ENCODE measurements around the gene KCNQ1. TPM values are rescaled to one million over a fixed set of nuclear protein-coding genes. Genes with fewer than 3 reads are reported as not detected.

KCNQ1 gene
- total RNA-seq, 2 donors from 2014 or later: 4.4 to 25.3 TPM

DNA sequence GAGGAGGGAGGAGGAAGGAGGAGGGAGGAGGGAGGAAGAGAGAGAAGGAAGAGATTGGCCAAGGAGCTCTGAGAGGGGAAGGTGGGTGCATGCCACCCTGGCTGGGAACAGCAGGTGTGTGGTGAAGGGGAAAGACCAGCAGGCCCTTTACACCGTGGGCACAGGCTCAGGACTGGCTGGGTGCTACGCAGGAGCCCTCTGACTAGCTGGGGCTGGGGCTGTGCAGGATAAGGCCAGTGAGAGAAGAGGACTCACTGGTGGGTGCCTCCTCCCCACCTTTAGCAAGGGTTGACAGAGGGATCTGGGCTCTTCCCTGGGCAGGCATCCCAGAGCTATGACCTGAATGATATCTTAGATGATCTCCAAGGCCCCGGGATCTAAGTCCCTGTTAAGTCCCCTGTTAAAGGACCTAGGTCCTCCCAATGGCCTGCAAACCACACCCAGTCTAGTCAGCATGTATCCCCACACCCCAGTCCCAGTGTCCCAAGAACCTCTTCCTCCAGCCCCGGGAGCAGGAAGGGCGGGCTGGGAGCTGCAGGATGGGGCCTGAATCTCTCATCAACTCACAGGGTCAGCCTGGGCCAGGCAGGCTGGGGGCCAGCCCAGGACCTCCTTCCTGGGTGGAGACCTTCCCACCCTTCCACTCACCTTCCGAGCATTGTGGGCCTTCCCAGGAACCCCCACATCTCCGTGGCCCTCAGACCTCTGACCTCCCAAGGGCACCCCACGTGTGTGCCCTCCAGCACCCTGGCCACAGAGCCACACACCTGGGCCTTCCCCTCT lies 385.4 kb downstream of the KCNQ1 start:
- ATAC-seq (ENCODE audit: insufficient number of reproducible peaks, low FRiP score, low read depth) (no peak), DNase-seq (ENCODE audit: low spot score) (no peak)
- H3K36me3 ChIP-seq: no peaks in the 10 kb centered on the region
- peaks cover 4% of the 10 kb centered on the region for H3K9me3 ChIP-seq
- peaks cover 12 to 17% of the 10 kb centered on the region in 2 donors for H3K4me1 ChIP-seq (ENCODE audit: control insufficient read depth in 1 of 2, low read depth in 2 of 2)
- no peak overlapping the region for H3K4me3 ChIP-seq
- no peak overlapping the region for H3K27ac ChIP-seq
- no peak for TF ChIP-seq CTCF (IDR thresholded peaks at IDR 0.05)
- H3K27me3 ChIP-seq (replicated peaks; ENCODE audit: insufficient read depth): no peaks in the 10 kb centered on the region

DNA sequence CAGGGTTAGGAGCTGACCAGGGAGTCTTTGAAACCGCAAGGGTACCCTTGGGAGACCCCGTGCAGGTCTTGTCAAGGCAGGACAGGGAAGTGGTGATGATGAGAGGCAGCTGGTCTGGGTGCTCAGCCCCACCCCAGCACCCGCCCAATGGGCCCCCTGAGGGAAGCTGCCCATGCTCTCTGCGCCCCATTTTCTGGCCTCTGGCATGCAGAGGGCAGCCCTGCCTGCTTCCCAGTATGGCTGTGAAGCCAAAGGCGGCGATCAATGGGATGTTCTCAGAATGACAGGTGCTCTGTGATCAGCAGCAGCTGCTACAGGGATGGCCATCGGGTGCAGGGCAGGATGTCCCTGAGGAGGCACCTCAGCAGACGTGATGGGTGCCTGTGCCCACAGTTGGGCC lies 386.1 kb downstream of the KCNQ1 start:
- DNase-seq (ENCODE audit: low spot score) (no peak), ATAC-seq (ENCODE audit: insufficient number of reproducible peaks, low FRiP score, low read depth) (no peak)
- H3K36me3 ChIP-seq: no peaks in the 10 kb centered on the region
- no peak for TF ChIP-seq CTCF (IDR thresholded peaks at IDR 0.05)
- H3K4me1 ChIP-seq (ENCODE audit: control insufficient read depth in 1 of 2, low read depth in 2 of 2): peaks cover 5 to 10% of the 10 kb centered on the region in 2 donors
- H3K27me3 ChIP-seq (replicated peaks; ENCODE audit: insufficient read depth): no peaks in the 10 kb centered on the region
- H3K4me3 ChIP-seq: no peak overlapping the region
- H3K9me3 ChIP-seq: peaks cover 4% of the 10 kb centered on the region
- H3K27ac ChIP-seq: no peak overlapping the region

- DNase-seq (ENCODE audit: low spot score) (no peak), ATAC-seq (ENCODE audit: insufficient number of reproducible peaks, low FRiP score, low read depth) (no peak)
- no peak for TF ChIP-seq CTCF (IDR thresholded peaks at IDR 0.05)
- H3K27me3 ChIP-seq (replicated peaks; ENCODE audit: insufficient read depth): no peaks in the 10 kb centered on the region
- no peak overlapping the region for H3K4me3 ChIP-seq
- H3K9me3 ChIP-seq: peaks cover 4% of the 10 kb centered on the region
- H3K36me3 ChIP-seq: no peaks in the 10 kb centered on the region
- no peak overlapping the region for H3K27ac ChIP-seq
- H3K4me1 ChIP-seq (ENCODE audit: control insufficient read depth in 1 of 2, low read depth in 2 of 2): no peaks in the 10 kb centered on the region
Measured at GRCh38 chr11:2831781-2832532, 387.1 kb downstream of the KCNQ1 start.

DNA sequence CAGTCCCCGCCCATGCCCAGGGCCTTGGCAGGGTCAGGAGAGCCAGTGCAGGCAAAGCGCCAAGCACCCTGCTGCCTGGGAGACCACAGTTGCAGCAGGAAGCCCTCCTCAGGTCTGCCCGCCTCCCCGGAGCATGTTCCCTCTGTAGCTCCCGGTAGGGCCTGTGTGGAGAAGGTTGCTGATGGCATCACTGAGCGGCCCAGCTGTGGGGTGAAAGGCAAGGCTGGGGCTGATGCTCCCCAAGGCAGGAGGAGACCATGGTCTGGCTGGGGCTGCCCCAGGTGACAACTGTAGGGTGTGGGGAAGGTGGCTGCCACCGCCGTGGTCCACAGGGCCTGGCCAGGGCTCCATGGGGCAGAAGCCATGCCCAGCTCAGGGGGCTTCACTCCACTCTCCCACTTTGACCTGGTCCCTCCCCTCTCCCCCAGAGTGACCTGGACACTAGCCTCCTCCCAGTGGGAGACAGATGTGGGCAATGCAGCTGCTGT lies 387.8 kb downstream of the KCNQ1 start:
- TF ChIP-seq CTCF (IDR thresholded peaks at IDR 0.05): no peak
- DNase-seq (ENCODE audit: low spot score): no peak
- no peaks in the 10 kb centered on the region for H3K27me3 ChIP-seq (replicated peaks; ENCODE audit: insufficient read depth)
- H3K9me3 ChIP-seq: peaks cover 4% of the 10 kb centered on the region
- H3K27ac ChIP-seq: no peak overlapping the region
- no peaks in the 10 kb centered on the region for H3K36me3 ChIP-seq
- no peak overlapping the region for H3K4me3 ChIP-seq
- H3K4me1 ChIP-seq (ENCODE audit: control insufficient read depth in 1 of 2, low read depth in 2 of 2): no peaks in the 10 kb centered on the region
- no peak for ATAC-seq (ENCODE audit: insufficient number of reproducible peaks, low FRiP score, low read depth)

GRCh38 chr11:2833051-2833715 lies 388.4 kb downstream of the KCNQ1 start:
- DNase-seq (ENCODE audit: low spot score): no peak
- ATAC-seq (ENCODE audit: insufficient number of reproducible peaks, low FRiP score, low read depth): no peak

More at GRCh38 chr11:2833051-2833715, 388.4 kb downstream of the KCNQ1 start:
- no peak overlapping the region for H3K4me3 ChIP-seq
- H3K27ac ChIP-seq: no peak overlapping the region
- H3K9me3 ChIP-seq: peaks cover 4% of the 10 kb centered on the region
- no peaks in the 10 kb centered on the region for H3K36me3 ChIP-seq
- no peaks in the 10 kb centered on the region for H3K27me3 ChIP-seq (replicated peaks; ENCODE audit: insufficient read depth)
- no peaks in the 10 kb centered on the region for H3K4me1 ChIP-seq (ENCODE audit: control insufficient read depth in 1 of 2, low read depth in 2 of 2)
- no peak for TF ChIP-seq CTCF (IDR thresholded peaks at IDR 0.05)
